Activated B cell treated with CpG ODN at 0.5 μM for 24 hours (primary cell): Measurements from ENCODE around the gene ADAMTSL1. TPM values are rescaled to one million over a fixed set of nuclear protein-coding genes. Genes with fewer than 3 reads are reported as not detected.

Experiments
- ATAC-seq: fragments of 200-7000 bp; cut with Tn5 transposase; one replicate; pipeline ENCODE4 v1.10.0; 2021; ENCODE audit warnings: low read depth, mild to moderate bottlenecking, moderate library complexity
- CTCF ChIA-PET: fragments of 350-600 bp; sonication (Branson Sonifier 250); formaldehyde crosslinking; loops from one replicate; lab custom pipeline; 2021; ENCODE audit warnings: antibody characterized with exemption; lab: Charles Lee
- POLR2A ChIA-PET: fragments of 350-600 bp; sonication (Branson Sonifier 250); formaldehyde crosslinking; loops from one replicate; lab custom pipeline; 2021; ENCODE audit warnings: antibody characterized with exemption; lab: Charles Lee
- DNase-seq: peaks from one replicate; pipeline ENCODE4 v3.0.0; 2022
- H3K27ac Mint-ChIP-seq: one replicate; pipeline ENCODE4 v1.8.0; 2020; ENCODE audit warnings: mixed read lengths
- H3K27me3 Mint-ChIP-seq: one replicate; pipeline ENCODE4 v1.8.0; 2021; ENCODE audit warnings: mixed read lengths
- H3K36me3 Mint-ChIP-seq: one replicate; pipeline ENCODE4 v1.8.0; 2021; ENCODE audit warnings: low read depth, mixed read lengths
- H3K4me1 Mint-ChIP-seq: one replicate; pipeline ENCODE4 v1.8.0; 2021; ENCODE audit warnings: mixed read lengths
- H3K4me3 Mint-ChIP-seq: one replicate; pipeline ENCODE4 v1.8.0; 2020; ENCODE audit warnings: mild to moderate bottlenecking, mixed read lengths
- H3K9me3 Mint-ChIP-seq: one replicate; pipeline ENCODE4 v1.8.0; 2020; ENCODE audit warnings: mixed read lengths
- CTCF ChIP-seq: fragments of 200-600 bp; IDR thresholded peaks from one replicate; pipeline ENCODE4 v1.8.0; 2022; ENCODE audit warnings: antibody characterized with exemption, mild to moderate bottlenecking
- intact Hi-C: fragments of 100-400 bp; cut with micrococcal nuclease; formaldehyde crosslinking; loops from one replicate; pipeline ENCODE4 v1.15.1; 2024
- total RNA-seq: library from RNA; stranded (reverse); gene quantifications from 2 replicates; pipeline ENCODE4 v1.2.3, GENCODE V29; 2022

Gene ADAMTSL1
- total RNA-seq, 1 donor from 2014 or later, result not detected

- no peaks in the 10 kb centered on the region for H3K4me1 Mint-ChIP-seq
- intact Hi-C loops, result no loop called here
- no peaks in the 10 kb centered on the region for H3K36me3 Mint-ChIP-seq
- TF ChIP-seq CTCF, result no peak
- POLR2A ChIA-PET, result no interaction called here
- CTCF ChIA-PET, result no interaction called here
- ATAC-seq, result no peak
- no peak for DNase-seq
- H3K9me3 Mint-ChIP-seq, result no peaks in the 10 kb centered on the region
- H3K4me3 Mint-ChIP-seq, result no peak overlapping the region
- H3K27me3 Mint-ChIP-seq, result no peaks in the 10 kb centered on the region
- no peak overlapping the region for H3K27ac Mint-ChIP-seq
These were observed 205.1 kb downstream of the ADAMTSL1 start for GRCh38 chr9:18678821-18679590.

GRCh38 chr9:18682907-18683306, 209.0 kb downstream of the ADAMTSL1 start:
- intact Hi-C loops, result no loop called here
- H3K9me3 Mint-ChIP-seq, result no peaks in the 10 kb centered on the region
- H3K36me3 Mint-ChIP-seq, result no peaks in the 10 kb centered on the region
- ATAC-seq (no peak), DNase-seq (no peak)
- no peak overlapping the region for H3K27ac Mint-ChIP-seq
- ChIA-PET POLR2A (no interaction called here), CTCF (no interaction called here)
- H3K27me3 Mint-ChIP-seq, result no peaks in the 10 kb centered on the region
- no peak for TF ChIP-seq CTCF
- no peaks in the 10 kb centered on the region for H3K4me1 Mint-ChIP-seq
- H3K4me3 Mint-ChIP-seq, result no peak overlapping the region

- Mint-ChIP-seq H3K27ac (no peak overlapping the region), H3K27me3 (no peaks in the 10 kb centered on the region), H3K9me3 (no peaks in the 10 kb centered on the region), H3K4me3 (no peak overlapping the region), H3K4me1 (no peaks in the 10 kb centered on the region), H3K36me3 (no peaks in the 10 kb centered on the region)
- ATAC-seq, result no peak
- no peak for DNase-seq
- ChIA-PET POLR2A (no interaction called here), CTCF (no interaction called here)
- no peak for TF ChIP-seq CTCF
- intact Hi-C loops, result no loop called here
These were observed 209.4 kb downstream of the ADAMTSL1 start for GRCh38 chr9:18683312-18683711.

- Mint-ChIP-seq H3K4me1 (no peaks in the 10 kb centered on the region), H3K36me3 (no peaks in the 10 kb centered on the region), H3K27me3 (no peaks in the 10 kb centered on the region), H3K4me3 (no peak overlapping the region), H3K9me3 (no peaks in the 10 kb centered on the region), H3K27ac (no peak overlapping the region)
- no peak for TF ChIP-seq CTCF
- intact Hi-C loops, result no loop called here
- DNase-seq (no peak), ATAC-seq (no peak)
- ChIA-PET CTCF (no interaction called here), POLR2A (no interaction called here)
These were observed 209.9 kb downstream of the ADAMTSL1 start for GRCh38 chr9:18683851-18684250.

GRCh38 chr9:18684593-18685317, 210.8 kb downstream of the ADAMTSL1 start:
- Mint-ChIP-seq H3K27me3 (no peaks in the 10 kb centered on the region), H3K9me3 (no peaks in the 10 kb centered on the region), H3K4me3 (no peak overlapping the region), H3K27ac (no peak overlapping the region), H3K4me1 (no peaks in the 10 kb centered on the region), H3K36me3 (no peaks in the 10 kb centered on the region)
- no peak for ATAC-seq
- DNase-seq, result no peak
- ChIA-PET CTCF (interaction anchor here (0.6 kb wide), 1 partner anchor 11 kb away, joined by 5 read pairs; no protein-coding TSS in a partner anchor), POLR2A (no interaction called here)
- intact Hi-C loops, result no loop called here
- no peak for TF ChIP-seq CTCF
